ENCODE results near the gene YTHDF1.

Gene YTHDF1

DNA sequence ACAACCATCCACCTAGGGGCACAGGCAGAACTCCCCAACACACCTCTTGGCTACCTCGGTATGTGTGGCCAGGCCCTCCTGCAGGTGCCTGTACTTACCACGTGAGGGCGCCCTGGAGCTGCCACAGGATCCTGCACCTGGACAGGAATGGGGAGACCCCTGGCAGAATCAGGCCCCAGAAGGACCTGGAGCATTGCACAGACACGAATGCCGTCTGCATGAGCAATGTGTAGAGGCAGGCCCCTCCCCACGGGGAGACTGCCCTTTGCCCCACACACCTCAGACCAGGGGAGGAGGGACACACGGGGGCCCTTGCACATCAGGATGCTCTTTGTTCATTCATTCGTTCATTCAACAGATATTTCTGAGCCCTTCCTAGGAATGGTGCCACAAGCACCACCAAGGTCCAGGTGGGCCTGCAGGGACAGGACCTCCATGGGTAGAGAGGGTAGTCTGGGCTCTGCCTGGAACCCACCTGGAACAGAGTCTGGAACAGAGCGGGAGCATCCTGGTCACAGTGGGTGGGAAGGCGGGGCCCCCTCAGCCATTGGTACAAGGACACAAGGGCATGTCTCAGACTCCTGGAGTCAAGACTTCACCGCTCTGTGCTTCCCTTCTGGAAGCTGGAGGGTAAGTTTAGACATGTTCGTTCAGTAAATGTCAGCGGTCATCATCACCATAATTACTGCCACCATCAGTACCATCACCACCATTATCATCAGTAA lies 32.3 kb downstream of the YTHDF1 start:
- peak; percentile 48 for DNase-seq

DNA sequence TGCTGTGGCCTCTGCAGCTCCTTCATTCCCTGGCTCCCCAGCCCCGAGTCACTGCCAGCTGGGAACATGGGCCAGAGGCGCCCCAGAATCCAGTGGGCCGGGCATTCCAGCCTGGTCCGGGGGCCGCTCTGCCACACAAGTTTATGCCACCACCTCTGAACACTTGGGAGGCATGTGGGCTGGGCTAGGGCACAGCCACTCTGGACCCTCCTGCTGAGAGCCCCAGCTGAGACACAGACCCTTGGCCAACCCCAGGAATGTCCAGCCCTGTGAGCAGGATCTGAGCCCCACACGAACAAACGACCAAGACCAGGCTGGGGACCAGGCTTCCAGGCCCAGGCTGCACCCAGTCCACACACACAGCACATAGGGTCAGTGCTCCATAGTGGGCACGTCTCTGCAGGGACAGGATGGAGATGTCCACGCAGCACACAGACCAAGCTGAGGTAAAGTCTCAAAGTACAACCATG lies 33.0 kb downstream of the YTHDF1 start:
- DNase-seq = no peak

DNA sequence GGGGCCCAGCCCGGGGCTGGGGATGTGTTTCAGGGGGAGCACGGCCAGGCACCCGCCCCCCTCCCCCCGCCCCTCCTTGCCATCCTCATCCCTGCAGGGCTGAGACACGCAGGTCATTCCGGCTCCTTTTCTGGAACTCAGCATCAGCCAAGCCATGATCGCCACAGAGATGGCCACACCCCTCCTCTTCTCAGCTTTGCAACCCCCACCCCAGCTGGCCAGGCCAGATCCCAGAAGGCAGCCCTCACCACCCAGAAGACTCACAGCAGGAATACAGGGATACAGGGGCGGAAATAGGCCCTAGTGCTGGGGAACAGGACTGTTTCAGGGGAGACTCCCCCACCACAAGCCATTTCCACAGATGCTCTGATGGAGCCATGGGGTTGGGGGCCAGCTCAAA lies 33.5 kb downstream of the YTHDF1 start:
- no peak for DNase-seq

DNA sequence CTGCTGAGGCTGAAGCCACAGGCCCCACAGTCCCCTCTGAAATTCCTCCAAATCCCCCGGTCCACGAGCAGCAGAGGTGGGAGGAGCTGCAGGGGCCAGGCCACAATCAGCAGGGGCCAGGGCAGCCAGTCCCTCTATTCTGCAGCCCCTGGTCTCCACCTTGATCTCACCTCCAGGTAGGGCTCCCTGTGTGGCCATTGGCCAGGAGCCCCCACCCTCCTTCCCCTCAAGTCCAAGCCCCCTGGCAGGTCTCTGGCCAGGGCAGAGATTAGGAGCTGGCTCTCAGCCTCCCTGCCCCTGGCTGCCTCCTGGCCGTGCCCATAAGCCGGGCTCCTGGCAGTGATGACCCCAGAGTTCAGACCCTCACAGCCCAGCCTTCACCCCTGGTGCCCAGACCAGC lies 34.7 kb downstream of the YTHDF1 start:
- DNase-seq = no peak

DNA sequence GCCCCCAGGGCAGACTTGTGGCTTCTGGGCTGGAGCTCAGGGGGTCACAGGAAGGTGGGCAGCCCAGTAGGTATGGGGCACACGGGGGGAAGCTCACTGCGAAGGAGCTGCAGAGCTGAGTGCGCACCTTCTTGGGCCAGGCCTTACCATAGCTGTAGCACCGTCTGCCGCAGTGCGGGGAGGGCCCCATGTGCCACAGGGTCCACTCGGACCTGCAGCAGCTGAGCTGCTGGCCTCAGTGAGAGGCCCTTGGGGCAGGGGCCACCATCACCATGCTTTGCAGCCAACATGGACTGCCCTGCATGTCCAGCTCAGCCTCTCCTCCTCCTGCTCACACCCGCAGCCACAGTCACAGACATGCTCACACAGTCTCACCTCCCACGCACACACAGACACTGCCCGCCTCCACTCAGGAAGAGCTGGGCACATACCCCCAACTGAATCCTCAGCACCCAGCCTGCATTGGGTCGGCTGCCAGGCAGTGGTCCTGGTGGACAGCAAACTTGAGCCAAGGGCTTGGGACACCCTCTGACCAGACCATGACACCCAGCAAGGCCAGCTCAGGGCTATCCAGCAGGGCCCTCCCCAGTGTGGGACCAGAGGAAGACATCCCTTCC lies 35.3 kb downstream of the YTHDF1 start:
- DNase-seq = no peak

DNA sequence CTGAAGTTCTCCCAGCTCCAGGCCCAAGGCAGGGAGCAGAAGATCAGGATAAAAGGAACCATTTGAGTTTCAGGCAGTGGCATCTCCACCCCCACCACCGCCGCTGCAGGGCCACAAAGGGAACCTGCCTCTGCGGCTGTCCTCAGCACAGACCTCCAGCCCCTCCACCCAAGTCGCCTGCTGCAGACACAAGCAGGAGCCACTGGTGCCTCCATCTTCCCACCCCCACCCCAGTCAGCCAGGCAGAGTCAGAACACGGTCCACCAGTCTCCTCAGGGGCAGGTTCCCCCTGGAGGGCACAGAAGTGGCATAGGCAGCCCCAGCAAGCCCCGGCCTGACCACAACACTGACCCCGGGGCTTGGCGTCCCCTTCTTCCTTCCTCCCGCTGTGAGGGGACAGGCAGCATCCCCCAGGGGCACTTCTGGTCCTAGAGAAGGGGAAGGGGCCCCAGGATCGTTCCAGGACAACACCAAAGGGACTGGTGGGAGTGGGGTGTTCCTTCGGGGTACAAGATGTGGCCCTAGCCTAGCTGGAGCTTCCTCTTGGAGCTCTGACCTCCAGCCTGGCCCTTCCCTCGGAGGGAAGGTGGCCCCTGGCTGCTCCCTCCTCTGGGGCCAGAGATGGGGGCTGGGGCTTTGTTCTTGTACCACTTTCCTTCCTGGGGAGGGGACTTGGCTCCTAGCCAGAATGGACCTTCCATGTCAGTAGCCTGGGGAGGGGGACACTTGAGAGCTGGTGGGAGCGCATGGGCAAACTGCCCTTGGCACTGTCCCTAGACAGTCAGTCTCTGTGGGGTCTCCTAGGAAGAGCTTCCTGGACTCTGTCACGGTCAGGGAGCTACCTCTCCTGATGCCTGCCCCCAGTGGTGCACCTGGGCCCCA lies 36.0 kb downstream of the YTHDF1 start:
- no peak for DNase-seq

DNA sequence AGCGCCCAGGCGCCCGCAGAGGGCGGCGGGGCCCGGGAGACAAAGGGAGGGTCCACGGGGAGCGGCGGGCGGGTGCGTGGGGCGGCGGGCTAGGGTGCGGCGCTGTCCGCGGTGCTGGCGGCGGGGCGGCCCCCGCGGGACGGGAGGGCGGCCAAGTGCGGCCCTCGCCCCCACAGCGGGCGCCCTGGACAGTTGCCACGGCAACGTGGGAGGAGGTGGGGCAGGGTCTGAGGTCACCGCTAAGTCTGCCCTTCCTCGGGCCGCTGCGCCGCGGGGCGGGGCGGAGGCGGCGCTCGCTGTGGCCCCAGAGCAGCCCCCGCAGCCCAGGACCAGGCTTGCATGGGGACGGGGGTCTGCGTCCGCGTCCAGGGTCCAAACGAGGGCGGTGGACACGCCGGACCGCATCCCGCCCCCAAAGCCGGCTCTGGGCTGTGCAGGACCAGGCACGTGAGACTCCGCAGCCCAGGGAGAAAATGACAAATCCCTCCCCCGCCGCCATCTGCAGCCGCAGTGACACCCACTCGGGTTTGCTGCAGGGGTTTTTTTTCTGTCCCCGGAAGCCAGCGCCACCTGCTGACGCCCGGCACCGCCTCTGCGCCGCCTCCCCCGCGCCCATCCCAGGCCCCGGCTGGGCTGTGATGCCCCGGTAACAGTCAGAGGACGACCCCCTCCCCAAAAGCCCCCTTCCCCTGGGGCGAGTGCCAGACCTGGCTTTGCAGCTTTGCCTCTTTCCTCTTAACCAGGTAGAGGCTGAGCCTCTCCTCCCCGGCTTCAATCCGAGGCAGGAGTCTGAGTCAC lies 36.8 kb downstream of the YTHDF1 start:
- DNase-seq = peak; percentile 67

DNA sequence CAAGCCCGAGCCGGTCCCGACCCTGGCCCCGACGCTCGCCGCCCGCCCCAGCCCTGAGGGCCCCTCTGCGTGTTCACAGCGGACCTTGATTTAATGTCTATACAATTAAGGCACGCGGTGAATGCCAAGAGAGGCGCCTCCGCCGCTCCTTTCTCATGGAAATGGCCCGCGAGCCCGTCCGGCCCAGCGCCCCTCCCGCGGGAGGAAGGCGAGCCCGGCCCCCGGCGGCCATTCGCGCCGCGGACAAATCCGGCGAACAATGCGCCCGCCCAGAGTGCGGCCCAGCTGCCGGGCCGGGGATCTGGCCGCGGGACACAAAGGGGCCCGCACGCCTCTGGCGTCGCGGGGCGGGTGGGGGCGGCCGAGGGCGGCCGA lies 37.5 kb downstream of the YTHDF1 start:
- no peak for DNase-seq

DNA sequence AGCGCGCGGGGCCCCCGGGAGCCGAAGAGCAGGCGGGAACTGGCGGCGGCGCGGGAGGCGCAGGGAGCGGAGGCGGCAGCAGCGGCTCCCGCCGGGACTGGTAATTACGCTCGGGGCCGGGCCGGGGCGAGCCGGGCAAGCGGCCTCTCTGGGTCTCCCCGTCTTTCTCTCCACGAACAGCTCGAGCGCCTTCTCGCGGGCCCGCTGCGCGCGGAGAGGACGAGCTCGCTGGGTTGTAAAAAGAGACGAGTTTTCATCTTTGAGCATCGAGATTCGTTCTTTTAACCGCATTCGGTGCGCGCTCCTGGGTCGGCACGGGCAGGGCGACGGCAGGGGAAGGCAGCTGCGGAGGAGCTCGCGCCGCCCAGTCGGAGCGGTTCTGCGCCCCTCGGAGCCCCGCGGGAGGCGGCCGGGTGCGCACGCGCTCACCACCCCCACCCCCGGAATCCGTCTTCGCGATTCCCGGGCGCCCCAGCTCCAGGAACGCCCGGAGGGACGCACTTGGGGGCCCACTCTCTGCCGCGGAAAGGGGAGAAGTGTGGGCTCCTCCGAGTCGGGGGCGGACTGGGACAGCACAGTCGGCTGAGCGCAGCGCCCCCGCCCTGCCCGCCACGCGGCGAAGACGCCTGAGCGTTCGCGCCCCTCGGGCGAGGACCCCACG lies 38.0 kb downstream of the YTHDF1 start:
- DNase-seq = no peak

DNA sequence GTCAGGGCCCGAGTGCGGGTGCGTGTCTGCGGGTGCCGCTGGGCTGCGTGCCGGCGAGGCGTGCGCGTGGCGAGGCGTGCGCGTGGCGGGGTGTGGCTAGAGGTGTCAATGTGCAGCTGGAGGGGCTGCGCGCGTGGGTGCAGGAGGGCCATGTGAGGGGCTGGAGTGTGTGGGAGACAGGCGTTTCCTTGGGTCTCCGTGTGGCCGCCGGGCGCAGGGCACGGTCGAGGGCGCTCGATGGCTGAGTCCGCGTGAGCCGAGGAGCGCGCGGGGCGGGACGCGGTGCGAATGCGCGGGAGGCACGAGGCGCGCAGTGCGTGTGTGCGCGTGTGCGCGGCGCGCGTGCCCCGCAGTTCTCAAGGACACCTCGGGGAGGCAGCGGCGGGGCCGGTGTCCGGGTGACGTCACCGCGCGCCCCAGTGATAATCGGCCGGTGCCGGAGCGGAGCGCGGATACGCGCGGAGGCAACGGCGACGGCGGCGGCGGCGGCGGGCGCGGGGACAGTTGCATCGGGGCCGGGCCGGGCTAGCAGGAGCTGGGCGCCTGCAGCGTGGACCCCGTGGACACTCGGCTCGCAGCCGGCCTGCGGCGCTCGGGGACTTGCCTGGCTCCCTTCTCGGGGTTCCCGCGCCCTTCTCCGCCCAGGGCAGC lies 38.7 kb downstream of the YTHDF1 start:
- DNase-seq = peak; percentile 28

DNA sequence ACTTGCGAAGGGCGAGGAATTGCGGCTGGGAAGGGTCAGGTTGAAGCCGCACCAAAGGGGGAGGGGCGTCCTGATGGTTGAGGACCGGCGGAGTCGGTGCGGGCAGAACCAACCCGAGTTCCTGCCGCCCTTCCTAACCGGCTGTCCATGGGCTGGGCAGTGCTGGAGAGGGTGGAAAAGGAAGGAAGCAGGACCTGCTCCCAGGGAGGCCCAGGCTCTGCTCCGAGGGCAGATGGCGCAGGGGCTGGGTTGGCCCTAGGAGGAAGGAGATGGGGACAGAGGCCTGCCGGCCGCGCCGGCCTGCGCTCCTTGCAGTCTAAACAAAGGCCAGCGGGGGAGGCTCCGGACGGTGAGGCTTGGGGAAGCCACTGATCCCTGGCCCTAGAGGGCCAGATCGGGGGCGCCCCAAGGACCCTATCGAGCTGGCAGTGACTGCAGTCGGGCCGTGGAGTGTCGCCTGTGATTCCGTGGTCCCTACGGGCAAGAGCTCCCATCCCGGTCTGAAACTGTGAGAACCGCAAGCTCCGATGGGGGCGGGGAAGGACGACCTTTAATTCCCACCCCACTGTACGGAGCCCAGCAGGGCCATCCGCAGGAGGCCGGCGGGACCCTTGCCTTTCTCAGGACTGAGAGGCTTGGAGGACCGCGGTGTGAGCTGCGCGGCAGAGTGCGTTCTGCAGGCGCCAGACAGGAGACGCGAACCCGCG lies 39.4 kb downstream of the YTHDF1 start:
- no peak for DNase-seq

DNA sequence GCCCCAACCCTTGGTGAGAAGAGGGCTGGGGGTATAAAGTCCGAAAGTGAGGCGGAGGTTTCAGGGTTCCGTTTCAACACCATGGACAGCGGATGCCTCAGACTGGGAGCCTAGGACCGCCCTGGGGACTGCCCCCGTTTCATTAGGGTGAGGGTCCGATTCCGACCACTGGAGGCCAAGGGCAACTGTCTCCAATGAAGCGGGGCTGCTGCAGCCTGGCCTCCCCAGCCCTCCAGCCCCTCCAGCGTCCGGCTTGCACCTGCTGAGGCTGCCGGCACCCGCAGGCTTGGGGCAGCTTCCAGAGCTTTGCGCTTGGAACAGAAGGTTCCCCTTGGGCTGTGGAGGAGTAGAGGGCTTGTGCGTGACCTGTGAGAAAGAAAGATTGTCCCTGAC lies 39.9 kb downstream of the YTHDF1 start:
- DNase-seq = no peak

DNA sequence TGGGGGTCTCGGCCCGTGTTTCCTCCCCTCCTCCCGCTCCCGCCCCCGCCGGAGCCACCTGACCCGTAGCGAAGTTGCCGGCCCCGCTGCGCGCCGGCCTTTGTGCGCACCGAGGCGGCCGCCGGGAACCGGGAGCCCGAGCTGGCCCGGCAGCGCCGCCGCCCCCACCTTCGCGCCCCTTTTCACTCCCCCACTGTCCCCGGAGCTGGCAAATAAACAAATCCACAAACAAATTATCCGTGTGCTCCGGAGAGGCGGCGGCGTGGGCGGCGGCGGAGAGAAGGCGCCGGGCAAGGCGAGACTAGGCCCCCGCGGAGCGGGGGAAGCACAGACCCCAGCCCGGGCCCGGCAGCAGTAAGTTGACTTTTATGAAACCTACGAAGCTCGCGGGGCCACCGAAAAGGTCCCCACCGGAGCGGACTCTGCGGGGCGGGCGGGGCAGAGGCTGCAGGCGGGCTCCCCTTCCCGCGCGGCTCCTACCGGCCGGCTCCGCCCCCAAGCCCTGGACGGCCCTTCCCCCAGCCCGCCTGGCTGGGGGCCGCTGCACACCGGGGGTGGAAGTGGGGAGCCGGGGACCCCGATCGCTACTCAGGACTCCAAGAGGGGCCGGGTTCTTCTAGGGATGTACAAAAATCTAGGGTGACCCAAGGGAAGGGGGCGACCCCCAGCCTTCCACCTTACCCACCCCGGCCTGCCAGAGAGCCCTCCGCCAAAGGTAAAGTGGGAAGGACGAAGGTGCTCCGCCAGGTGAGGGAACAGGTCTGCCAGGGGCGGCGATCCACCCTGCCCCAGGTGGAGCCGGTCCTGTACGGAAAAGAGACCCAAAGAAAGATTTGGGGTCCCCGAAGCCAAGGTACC lies 40.7 kb downstream of the YTHDF1 start:
- DNase-seq = no peak

DNA sequence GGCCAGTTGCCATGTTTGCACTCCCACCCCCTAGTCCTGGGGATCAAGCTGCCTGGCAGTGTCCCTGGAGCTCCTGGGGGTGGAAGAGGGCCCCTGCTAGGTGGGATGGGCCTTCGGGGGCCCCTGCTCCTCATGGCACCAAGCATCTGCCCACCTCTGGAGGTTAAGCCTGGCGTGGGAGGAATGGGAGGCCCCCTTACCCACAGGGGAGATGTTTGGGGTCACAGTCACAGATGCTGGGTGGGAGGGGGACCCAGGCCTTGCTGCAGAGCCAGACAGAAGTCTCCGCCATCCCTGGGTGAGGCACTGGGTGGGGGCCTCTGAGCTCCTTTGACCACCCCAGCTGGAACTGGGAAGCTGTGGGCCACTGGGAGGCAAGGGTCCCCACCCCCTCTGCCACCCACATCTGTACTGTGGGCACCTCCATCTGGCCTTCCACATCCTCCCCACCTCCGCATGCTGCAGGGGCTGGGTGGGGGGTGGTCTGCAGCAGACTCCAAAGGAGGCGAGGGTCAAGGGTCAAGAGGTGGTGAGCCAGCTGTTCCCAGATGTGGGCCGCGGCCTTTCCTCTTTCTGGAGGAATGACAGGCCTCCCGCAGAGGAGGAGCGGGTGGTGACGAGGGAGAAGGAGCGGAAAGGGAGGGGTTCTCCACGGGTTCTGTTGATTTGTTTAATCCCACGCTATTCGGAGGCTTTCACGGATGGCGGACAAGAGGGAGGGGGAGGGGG lies 41.5 kb downstream of the YTHDF1 start:
- DNase-seq = no peak

DNA sequence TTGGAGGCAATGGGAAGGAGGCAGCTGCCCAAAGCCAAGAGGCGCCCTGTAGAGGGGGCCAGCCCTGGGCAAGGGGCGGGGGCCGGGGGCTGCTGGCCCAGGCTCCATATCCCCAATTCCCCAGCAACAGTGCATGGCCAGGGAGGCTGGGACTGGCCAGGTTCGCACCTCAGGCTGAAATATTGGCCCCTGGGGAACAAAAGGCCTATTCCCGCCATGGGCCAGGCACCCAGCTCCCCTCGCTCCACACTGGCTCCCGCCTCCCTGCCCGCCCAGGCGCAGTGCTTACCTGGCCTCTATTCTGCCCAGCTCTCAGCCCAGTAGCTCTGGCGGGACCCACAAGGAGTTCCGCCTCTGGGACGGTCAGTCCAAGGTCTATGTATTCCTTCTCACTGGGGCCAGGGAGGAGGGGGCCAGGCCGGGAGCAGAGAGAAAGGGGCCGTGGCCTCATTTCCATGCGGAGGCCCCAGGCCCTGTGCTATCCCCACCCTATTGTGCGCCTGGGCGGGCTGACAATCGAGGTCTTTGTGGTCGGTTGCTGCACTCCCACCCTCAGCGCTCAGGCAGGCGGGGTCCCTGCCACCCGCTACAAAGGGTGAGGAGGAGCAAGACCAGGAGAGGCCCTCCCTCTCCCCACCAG lies 42.3 kb downstream of the YTHDF1 start:
- no peak for DNase-seq

DNA sequence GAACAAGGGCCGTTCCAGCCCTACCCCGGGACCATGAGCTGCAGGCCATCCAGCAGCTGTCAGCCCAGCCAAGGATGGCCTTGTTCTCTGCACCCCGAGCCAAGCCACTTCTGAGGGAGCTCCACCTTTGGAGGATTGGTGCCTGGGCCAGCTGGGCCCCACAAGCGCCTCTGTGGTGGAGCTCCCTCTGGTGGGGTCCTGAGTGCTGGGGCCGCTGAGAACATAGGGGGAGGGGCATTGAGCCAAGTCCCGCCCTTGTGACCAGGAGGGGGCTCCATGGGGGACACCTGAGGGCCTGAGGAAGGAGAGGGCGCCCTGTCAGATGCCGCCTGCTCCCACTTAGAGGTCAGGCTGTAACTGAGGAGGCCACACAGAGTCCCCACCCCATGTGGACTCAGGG lies 43.2 kb downstream of the YTHDF1 start:
- no peak for DNase-seq

DNA sequence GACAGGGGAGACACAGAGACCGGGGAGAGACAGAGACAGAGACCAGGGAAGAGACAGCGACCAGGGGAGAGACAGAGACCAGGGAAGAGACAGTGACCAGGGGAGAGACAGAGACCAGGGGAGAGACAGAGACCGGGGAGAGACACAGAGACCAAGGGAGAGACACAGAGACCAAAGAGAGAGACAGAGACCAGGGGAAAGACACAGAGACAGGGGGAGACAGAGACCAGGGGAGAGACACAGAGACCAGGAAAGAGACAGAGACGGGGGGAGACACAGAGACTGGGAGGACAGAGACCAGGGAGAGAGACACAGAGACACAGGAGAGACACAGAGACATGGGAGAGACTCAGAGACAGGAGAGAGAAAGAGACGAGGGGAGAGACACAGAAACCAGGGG lies 43.9 kb downstream of the YTHDF1 start:
- DNase-seq = no peak

DNA sequence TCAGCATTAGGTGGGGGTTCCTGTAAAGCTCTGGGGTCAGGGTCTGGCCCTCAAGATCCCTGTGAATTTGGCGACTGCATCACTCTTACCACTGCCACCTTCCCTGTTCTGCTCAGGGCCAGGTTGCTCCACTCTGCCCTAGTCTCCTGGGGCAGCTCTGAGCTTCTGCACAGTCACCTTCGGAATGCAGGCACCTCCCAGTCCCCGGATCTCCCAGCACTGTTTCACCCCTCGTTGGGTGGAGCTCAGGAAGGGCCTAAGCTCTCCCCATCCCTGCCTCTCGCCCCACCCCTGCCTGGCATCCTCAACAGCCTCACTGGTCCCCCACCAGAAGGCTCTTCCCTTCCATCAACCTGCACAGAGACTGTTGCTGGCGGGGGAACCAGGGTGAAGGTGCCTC lies 46.2 kb downstream of the YTHDF1 start:
- no peak for DNase-seq

DNA sequence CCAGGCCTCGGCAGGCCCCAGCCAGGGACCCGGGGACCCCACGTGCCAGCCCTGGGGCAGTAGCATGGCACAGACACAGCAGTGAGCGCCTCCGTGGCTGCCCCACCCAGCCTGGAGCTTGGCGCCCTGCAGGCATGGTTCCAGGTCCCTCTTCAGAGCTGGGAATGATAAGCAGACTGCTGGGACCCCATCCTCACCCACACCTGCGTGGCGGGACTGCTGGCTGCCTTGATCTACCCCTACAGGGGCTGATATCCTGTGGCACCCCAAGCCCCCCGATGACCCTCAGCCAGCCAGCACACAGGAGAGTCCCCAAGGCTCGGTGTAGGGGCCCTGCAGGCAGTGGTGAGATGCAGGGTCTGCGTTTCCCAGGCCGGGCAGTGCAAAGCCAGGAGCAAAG lies 47.1 kb downstream of the YTHDF1 start:
- no peak for DNase-seq

Measured in stimulated activated CD4-positive, alpha-beta T cell treated with anti-CD3 and anti-CD28 coated beads, Interleukin-12 subunit alpha, Interleukin-12 subunit beta, amount 100 ng/mL, for 4 hours (primary cell).